Measurements from ENCODE around the gene TPMT. TPM values are rescaled to one million over a fixed set of nuclear protein-coding genes. Genes with fewer than 3 reads are reported as not detected.
"Not testable (repeated sequence)": the region's sequence is repeated elsewhere in the genome, so short reads cannot be mapped to it uniquely, and the experiment has no call there.

TPMT gene
- total RNA-seq, 1 donor from 2014 or later = 13.2 TPM

- DNase-seq (ENCODE audit: low read depth) = peak; percentile 57
These were observed 1.1 kb upstream of the TPMT start for GRCh38 chr6:18155864-18156421.

GRCh38 chr6:18155150-18155863, 430 bp upstream of the TPMT start, which contains the start of gene KDM1B:
TSS of gene KDM1B (plus strand) at chr6:18155422. CDS start at chr6:18159896, 4,474 bp downstream.
- peak; percentile 99 for DNase-seq (ENCODE audit: low read depth)

- DNase-seq (ENCODE audit: low read depth) = no peak
These were observed 1.6 kb downstream of the TPMT start for GRCh38 chr6:18153311-18153703.

GRCh38 chr6:18151801-18152200, 3.1 kb downstream of the TPMT start:
- no peak for DNase-seq (ENCODE audit: low read depth)

- not testable (repeated sequence) for DNase-seq (ENCODE audit: low read depth)
These were observed 3.5 kb downstream of the TPMT start for GRCh38 chr6:18151391-18151790.

GRCh38 chr6:18148304-18149025, 6.4 kb downstream of the TPMT start:
- DNase-seq (ENCODE audit: low read depth) = peak; percentile 62

GRCh38 chr6:18147616-18148015, 7.3 kb downstream of the TPMT start:
- DNase-seq (ENCODE audit: low read depth) = no peak

- DNase-seq (ENCODE audit: low read depth) = no peak
These were observed 7.7 kb downstream of the TPMT start for GRCh38 chr6:18147160-18147559.

- no peak for DNase-seq (ENCODE audit: low read depth)
These were observed 12.4 kb downstream of the TPMT start for GRCh38 chr6:18142591-18142861.

- DNase-seq (ENCODE audit: low read depth) = no peak
These were observed 12.9 kb downstream of the TPMT start for GRCh38 chr6:18141805-18142590.

- no peak for DNase-seq (ENCODE audit: low read depth)
These were observed 14.8 kb downstream of the TPMT start for GRCh38 chr6:18139935-18140621.

- DNase-seq (ENCODE audit: low read depth) = no peak
These were observed 16.0 kb downstream of the TPMT start for GRCh38 chr6:18138906-18139305.

GRCh38 chr6:18136260-18136659, 18.6 kb downstream of the TPMT start:
- DNase-seq (ENCODE audit: low read depth) = no peak

GRCh38 chr6:18135171-18135570, 19.7 kb downstream of the TPMT start:
- DNase-seq (ENCODE audit: low read depth) = no peak

- no peak for DNase-seq (ENCODE audit: low read depth)
These were observed 22.5 kb downstream of the TPMT start for GRCh38 chr6:18132346-18132745.

- DNase-seq (ENCODE audit: low read depth) = no peak
These were observed 28.8 kb downstream of the TPMT start for GRCh38 chr6:18126121-18126520.

GRCh38 chr6:18122128-18123093, 32.5 kb downstream of the TPMT start, which contains the start of gene NHLRC1:
TSS of gene NHLRC1 (minus strand) at chr6:18122677. CDS start at chr6:18122606, 71 bp downstream.
- peak; percentile 86 for DNase-seq (ENCODE audit: low read depth)

GRCh38 chr6:18121580-18122127, 33.2 kb downstream of the TPMT start:
- DNase-seq (ENCODE audit: low read depth) = no peak

- no peak for DNase-seq (ENCODE audit: low read depth)
These were observed 35.6 kb downstream of the TPMT start for GRCh38 chr6:18119236-18119635.

- DNase-seq (ENCODE audit: low read depth) = no peak
These were observed 36.5 kb downstream of the TPMT start for GRCh38 chr6:18118330-18118729.

All from myocyte (in vitro differentiated cells).